Measurements from ENCODE around the gene ACBD4. TPM values are rescaled to one million over a fixed set of nuclear protein-coding genes. Genes with fewer than 3 reads are reported as not detected.

ACBD4 gene
- total RNA-seq, 2 experiments from 2014 or later: 10.0 to 12.5 TPM

- H3K27ac Mint-ChIP-seq: no peak overlapping the region
- POLR2A ChIA-PET: interaction anchor here (1.4 kb wide), 1 partner anchor 13 kb away, joined by 3 read pairs; no protein-coding TSS in a partner anchor
- DNase-seq: no peak
- no peaks in the 10 kb centered on the region for H3K27me3 Mint-ChIP-seq (ENCODE audit: low read depth)
- CTCF ChIA-PET: interaction anchor here (0.7 to 1.4 kb wide), 5 partner anchors 14 to 93 kb away, joined by 3 read pairs; partner anchors contain the start of gene ACBD4
- no peak overlapping the region for H3K4me3 Mint-ChIP-seq
- ATAC-seq: no peak
- no peaks in the 10 kb centered on the region for H3K9me3 Mint-ChIP-seq (ENCODE audit: insufficient read depth)
- H3K4me1 Mint-ChIP-seq (ENCODE audit: low read depth): no peaks in the 10 kb centered on the region
- peaks cover 44% of the 10 kb centered on the region for H3K36me3 Mint-ChIP-seq (ENCODE audit: low read depth)
These were observed 30.4 kb upstream of the ACBD4 start for GRCh38 chr17:45104907-45105624.

GRCh38 chr17:45106096-45106495, 29.4 kb upstream of the ACBD4 start:
- no peak overlapping the region for H3K4me3 Mint-ChIP-seq
- peaks cover 44% of the 10 kb centered on the region for H3K36me3 Mint-ChIP-seq (ENCODE audit: low read depth)
- DNase-seq (no peak), ATAC-seq (no peak)
- H3K27ac Mint-ChIP-seq: no peak overlapping the region
- no peaks in the 10 kb centered on the region for H3K4me1 Mint-ChIP-seq (ENCODE audit: low read depth)
- ChIA-PET POLR2A (interaction anchor here (1.4 kb wide), 1 partner anchor 12 kb away, joined by 3 read pairs; no protein-coding TSS in a partner anchor), CTCF (interaction anchor here (0.7 to 1.1 kb wide), 3 partner anchors 24 to 92 kb away, joined by 3 read pairs; partner anchors contain the start of gene ACBD4)
- no peaks in the 10 kb centered on the region for H3K27me3 Mint-ChIP-seq (ENCODE audit: low read depth)
- H3K9me3 Mint-ChIP-seq (ENCODE audit: insufficient read depth): no peaks in the 10 kb centered on the region

GRCh38 chr17:45106582-45106981, 28.9 kb upstream of the ACBD4 start:
- DNase-seq (no peak), ATAC-seq (no peak)
- H3K4me3 Mint-ChIP-seq: no peak overlapping the region
- no peaks in the 10 kb centered on the region for H3K9me3 Mint-ChIP-seq (ENCODE audit: insufficient read depth)
- H3K27ac Mint-ChIP-seq: no peak overlapping the region
- H3K36me3 Mint-ChIP-seq (ENCODE audit: low read depth): peaks cover 43% of the 10 kb centered on the region
- CTCF ChIA-PET: interaction anchor here (1.1 kb wide), 1 partner anchor 29 kb away, joined by 3 read pairs; the partner anchor contains the start of gene ACBD4
- POLR2A ChIA-PET: interaction anchor here (1.4 kb wide), 1 partner anchor 12 kb away, joined by 3 read pairs; no protein-coding TSS in a partner anchor
- no peaks in the 10 kb centered on the region for H3K4me1 Mint-ChIP-seq (ENCODE audit: low read depth)
- no peaks in the 10 kb centered on the region for H3K27me3 Mint-ChIP-seq (ENCODE audit: low read depth)

- no peaks in the 10 kb centered on the region for H3K4me1 Mint-ChIP-seq (ENCODE audit: low read depth)
- peaks cover 37% of the 10 kb centered on the region for H3K36me3 Mint-ChIP-seq (ENCODE audit: low read depth)
- ATAC-seq (no peak), DNase-seq (no peak)
- H3K4me3 Mint-ChIP-seq: no peak overlapping the region
- no peaks in the 10 kb centered on the region for H3K9me3 Mint-ChIP-seq (ENCODE audit: insufficient read depth)
- no peaks in the 10 kb centered on the region for H3K27me3 Mint-ChIP-seq (ENCODE audit: low read depth)
- ChIA-PET POLR2A (no interaction called here), CTCF (interaction anchor here (1.3 to 3.2 kb wide), 4 partner anchors 8 to 229 kb away, joined by 3 to 12 read pairs (median 4); partner anchors contain the start of gene ACBD4)
- H3K27ac Mint-ChIP-seq: no peak overlapping the region
These were observed 28.0 kb upstream of the ACBD4 start for GRCh38 chr17:45107293-45108010.

- ATAC-seq (no peak), DNase-seq (no peak)
- Mint-ChIP-seq H3K9me3 (ENCODE audit: insufficient read depth) (no peaks in the 10 kb centered on the region), H3K27me3 (ENCODE audit: low read depth) (no peaks in the 10 kb centered on the region), H3K27ac (no peak overlapping the region), H3K4me1 (ENCODE audit: low read depth) (no peaks in the 10 kb centered on the region), H3K36me3 (ENCODE audit: low read depth) (peaks cover 31% of the 10 kb centered on the region), H3K4me3 (no peak overlapping the region)
- CTCF ChIA-PET: interaction anchor here (1.3 to 3.2 kb wide), 5 partner anchors 9 to 230 kb away, joined by 3 to 12 read pairs (median 5); partner anchors contain the start of gene ACBD4
- POLR2A ChIA-PET: interaction anchor here (0.6 kb wide), 1 partner anchor 47 kb away, joined by 3 read pairs; the partner anchor contains the start of gene NMT1
These were observed 27.4 kb upstream of the ACBD4 start for GRCh38 chr17:45108051-45108450.

GRCh38 chr17:45108595-45109521, 26.6 kb upstream of the ACBD4 start:
- no peak overlapping the region for H3K4me3 Mint-ChIP-seq
- no peaks in the 10 kb centered on the region for H3K4me1 Mint-ChIP-seq (ENCODE audit: low read depth)
- H3K9me3 Mint-ChIP-seq (ENCODE audit: insufficient read depth): no peaks in the 10 kb centered on the region
- ATAC-seq (no peak), DNase-seq (no peak)
- ChIA-PET POLR2A (interaction anchor here (0.6 to 0.7 kb wide), 2 partner anchors 12 to 48 kb away, joined by 3 read pairs; partner anchors contain the start of gene NMT1), CTCF (interaction anchor here (1.3 to 3.2 kb wide), 5 partner anchors 9 to 230 kb away, joined by 3 to 12 read pairs (median 5); partner anchors contain the start of gene ACBD4)
- no peak overlapping the region for H3K27ac Mint-ChIP-seq
- peaks cover 26% of the 10 kb centered on the region for H3K36me3 Mint-ChIP-seq (ENCODE audit: low read depth)
- no peaks in the 10 kb centered on the region for H3K27me3 Mint-ChIP-seq (ENCODE audit: low read depth)

GRCh38 chr17:45110676-45111611, 24.5 kb upstream of the ACBD4 start:
- H3K4me3 Mint-ChIP-seq: no peak overlapping the region
- H3K4me1 Mint-ChIP-seq (ENCODE audit: low read depth): no peaks in the 10 kb centered on the region
- CTCF ChIA-PET: interaction anchor here (1.1 kb wide), 1 partner anchor 24 kb away, joined by 4 read pairs; the partner anchor contains the start of gene ACBD4
- peaks cover 10% of the 10 kb centered on the region for H3K36me3 Mint-ChIP-seq (ENCODE audit: low read depth)
- DNase-seq (no peak), ATAC-seq (no peak)
- no peaks in the 10 kb centered on the region for H3K9me3 Mint-ChIP-seq (ENCODE audit: insufficient read depth)
- no peaks in the 10 kb centered on the region for H3K27me3 Mint-ChIP-seq (ENCODE audit: low read depth)
- H3K27ac Mint-ChIP-seq: no peak overlapping the region
- POLR2A ChIA-PET: no interaction called here

GRCh38 chr17:45111850-45112249, 23.6 kb upstream of the ACBD4 start:
- CTCF ChIA-PET: interaction anchor here (1.1 kb wide), 1 partner anchor 23 kb away, joined by 4 read pairs; the partner anchor contains the start of gene ACBD4
- no peaks in the 10 kb centered on the region for H3K9me3 Mint-ChIP-seq (ENCODE audit: insufficient read depth)
- ATAC-seq (no peak), DNase-seq (no peak)
- H3K4me3 Mint-ChIP-seq: no peak overlapping the region
- H3K4me1 Mint-ChIP-seq (ENCODE audit: low read depth): no peaks in the 10 kb centered on the region
- peaks cover 4% of the 10 kb centered on the region for H3K36me3 Mint-ChIP-seq (ENCODE audit: low read depth)
- POLR2A ChIA-PET: interaction anchor here (1.2 kb wide), 1 partner anchor 9 kb away, joined by 3 read pairs; no protein-coding TSS in a partner anchor
- no peaks in the 10 kb centered on the region for H3K27me3 Mint-ChIP-seq (ENCODE audit: low read depth)
- H3K27ac Mint-ChIP-seq: no peak overlapping the region

- ChIA-PET POLR2A (interaction anchor here (1.2 kb wide), 1 partner anchor 10 kb away, joined by 3 read pairs; no protein-coding TSS in a partner anchor), CTCF (no interaction called here)
- ATAC-seq (no peak), DNase-seq (no peak)
- H3K27ac Mint-ChIP-seq: no peak overlapping the region
- H3K4me1 Mint-ChIP-seq (ENCODE audit: low read depth): no peaks in the 10 kb centered on the region
- H3K4me3 Mint-ChIP-seq: no peak overlapping the region
- no peaks in the 10 kb centered on the region for H3K9me3 Mint-ChIP-seq (ENCODE audit: insufficient read depth)
- peaks cover 3% of the 10 kb centered on the region for H3K36me3 Mint-ChIP-seq (ENCODE audit: low read depth)
- no peaks in the 10 kb centered on the region for H3K27me3 Mint-ChIP-seq (ENCODE audit: low read depth)
These were observed 22.7 kb upstream of the ACBD4 start for GRCh38 chr17:45112559-45113423.

GRCh38 chr17:45113424-45113754, 22.1 kb upstream of the ACBD4 start:
- no peak overlapping the region for H3K27ac Mint-ChIP-seq

More at GRCh38 chr17:45113424-45113754, 22.1 kb upstream of the ACBD4 start:
- Mint-ChIP-seq H3K9me3 (ENCODE audit: insufficient read depth) (no peaks in the 10 kb centered on the region), H3K4me3 (no peak overlapping the region), H3K27me3 (ENCODE audit: low read depth) (no peaks in the 10 kb centered on the region), H3K4me1 (ENCODE audit: low read depth) (no peaks in the 10 kb centered on the region), H3K36me3 (ENCODE audit: low read depth) (peaks cover 2% of the 10 kb centered on the region)
- no peak for ATAC-seq
- POLR2A ChIA-PET: no interaction called here
- DNase-seq: no peak
- CTCF ChIA-PET: no interaction called here
